ENCODE data around the gene RBPJL. TPM values are rescaled to one million over a fixed set of nuclear protein-coding genes. Genes with fewer than 3 reads are reported as not detected.

The RBPJL gene
- total RNA-seq, 4 donors from 2014 or later: not detected

- H3K4me1 ChIP-seq: peaks cover 0 to 4% of the 10 kb centered on the region in 2 donors
- DNase-seq: no peak
- WGBS, 2 donors: 88 to 100% methylated on average over 3 of the region's 3 CpGs
- peaks cover 54 to 55% of the 10 kb centered on the region in 2 donors for H3K36me3 ChIP-seq
- TF ChIP-seq POLR2A (IDR thresholded peaks at IDR 0.05) (no peak), CTCF (IDR thresholded peaks at IDR 0.05) (no peak)
- intact Hi-C loops (cut with DNase I): no loop called here
- H3K9me3 ChIP-seq: no peaks in the 10 kb centered on the region
- no peaks in the 10 kb centered on the region for H3K27me3 ChIP-seq
- H3K27ac ChIP-seq: peak overlapping the region in 1 of 3 donors; percentile 12
- no peak overlapping the region for H3K4me3 ChIP-seq (replicated peaks in 1 of 3)
Measured at GRCh38 chr20:45330476-45330875, 23.8 kb downstream of the RBPJL start.

- intact Hi-C loops (cut with DNase I): no loop called here
- Histone ChIP-seq H3K27me3 (no peaks in the 10 kb centered on the region), H3K27ac (peak overlapping the region; percentile 79 to 97 (median 93)), H3K36me3 (peaks cover 10 to 12% of the 10 kb centered on the region in 2 donors), H3K9me3 (no peaks in the 10 kb centered on the region), H3K4me1 (peaks cover 53 to 59% of the 10 kb centered on the region in 2 donors), H3K4me3 (replicated peaks in 1 of 3) (no peak overlapping the region)
- 71 to 82% methylated on average over 11 of the region's 11 CpGs for WGBS, 2 donors
- DNase-seq: peak; percentile 71 to 72
- no peak for TF ChIP-seq CTCF (IDR thresholded peaks at IDR 0.05)
- TF ChIP-seq POLR2A (IDR thresholded peaks at IDR 0.05): peak in 1 of 2 donors; percentile 38
Measured at GRCh38 chr20:45336530-45337366, 30.1 kb downstream of the RBPJL start.

- H3K9me3 ChIP-seq: no peaks in the 10 kb centered on the region
- peak overlapping the region; percentile 79 to 97 (median 93) for H3K27ac ChIP-seq
- intact Hi-C loops (cut with DNase I): no loop called here
- peaks cover 8% of the 10 kb centered on the region in 2 donors for H3K36me3 ChIP-seq
- WGBS, 2 donors: 41 to 60% methylated on average over 12 to 15 of the region's 15 CpGs
- H3K27me3 ChIP-seq: no peaks in the 10 kb centered on the region
- H3K4me3 ChIP-seq (replicated peaks in 1 of 3): no peak overlapping the region
- DNase-seq: peak; percentile 87 to 90
- TF ChIP-seq CTCF (IDR thresholded peaks at IDR 0.05) (no peak), POLR2A (IDR thresholded peaks at IDR 0.05) (peak in 1 of 2 donors; percentile 50)
- H3K4me1 ChIP-seq: peaks cover 57 to 66% of the 10 kb centered on the region in 2 donors
Measured at GRCh38 chr20:45337367-45338120, 30.9 kb downstream of the RBPJL start.

- Histone ChIP-seq H3K36me3 (peaks cover 3 to 4% of the 10 kb centered on the region in 2 donors), H3K27ac (peak overlapping the region; percentile 79 to 97 (median 93)), H3K4me1 (peaks cover 66 to 74% of the 10 kb centered on the region in 2 donors), H3K27me3 (no peaks in the 10 kb centered on the region), H3K9me3 (no peaks in the 10 kb centered on the region), H3K4me3 (replicated peaks in 1 of 3) (no peak overlapping the region)
- intact Hi-C loops (cut with DNase I): no loop called here
- no peak for DNase-seq
- no peak for TF ChIP-seq CTCF (IDR thresholded peaks at IDR 0.05)
- TF ChIP-seq POLR2A (IDR thresholded peaks at IDR 0.05): no peak
- 89 to 90% methylated on average over 11 of the region's 11 CpGs for WGBS, 2 donors
Measured at GRCh38 chr20:45338121-45339030, 31.7 kb downstream of the RBPJL start.

All from thyroid gland (tissue), 4 donors.